A673 (cell line): Measurements from ENCODE around the gene TBCD.

Experiments
- CTCF ChIP-seq: fragments of 300-800, 200-600 bp; sonication (generic); conservative IDR thresholded peaks from 2 replicates; pipeline ENCODE4 v1.5.1; 2017; ENCODE audit warnings: low read depth, mild to moderate bottlenecking, antibody characterized with exemption, low read length, moderate library complexity, mixed read lengths
- EZH2 ChIP-seq: fragments of 200-600 bp; sonication (generic); IDR thresholded peaks from 2 replicates; pipeline ENCODE4 v1.6.1; 2017; ENCODE audit warnings: borderline replicate concordance, low read depth, mild to moderate bottlenecking, mixed read lengths, antibody characterized with exemption, low read length; ENCODE audit not compliant: poor library complexity, severe bottlenecking

GRCh38 chr17:82865274-82865673 lies 113.4 kb downstream of the TBCD start:
- TF ChIP-seq CTCF (no peak), EZH2 (no peak)
